ENCODE data around the gene ARFIP1. TPM values are rescaled to one million over a fixed set of nuclear protein-coding genes. Genes with fewer than 3 reads are reported as not detected.

Gene ARFIP1
- total RNA-seq, 3 donors from 2014 or later (not counting 1 experiment from before 2014, with no cell fraction given) = 13.7 to 20.6 (median 14.6) TPM

DNA sequence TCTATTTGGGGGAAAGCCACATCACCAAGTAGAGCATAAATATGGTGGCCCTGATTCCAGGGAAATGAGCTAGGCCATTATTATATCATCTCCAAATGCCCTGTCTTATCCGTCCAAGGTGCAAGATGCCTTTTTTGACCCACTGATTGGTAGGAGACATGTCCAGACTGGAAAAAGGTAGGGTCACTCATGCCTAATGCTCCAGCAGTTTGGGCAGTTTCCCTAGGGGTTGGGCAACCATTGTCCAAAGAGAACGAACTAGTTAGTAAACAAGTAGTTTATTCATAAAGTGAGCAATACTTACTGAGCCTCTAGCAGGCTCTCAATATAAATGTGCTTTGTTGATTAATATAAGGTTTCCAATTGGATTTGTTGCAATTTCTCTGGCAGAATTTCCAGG is 162.6 kb downstream of the ARFIP1 start:
- no peak overlapping the region for H3K4me3 ChIP-seq (ENCODE audit: low read length)
- no peaks in the 10 kb centered on the region for H3K9me3 Mint-ChIP-seq
- H3K27ac ChIP-seq (ENCODE audit: low read length) = no peak overlapping the region
- peaks cover 24 to 25% of the 10 kb centered on the region in 2 donors for H3K27me3 Mint-ChIP-seq (ENCODE audit: low read depth in 2 of 2)
- peaks cover 6 to 11% of the 10 kb centered on the region in 2 donors for H3K4me1 Mint-ChIP-seq
- H3K4me3 Mint-ChIP-seq = no peak overlapping the region
- no peaks in the 10 kb centered on the region for H3K36me3 ChIP-seq (ENCODE audit: control insufficient read depth, insufficient read depth, low read length)
- intact Hi-C loops (cut with micrococcal nuclease) = no loop called here
- no peak for DNase-seq
- TF ChIP-seq, protein P1, sequence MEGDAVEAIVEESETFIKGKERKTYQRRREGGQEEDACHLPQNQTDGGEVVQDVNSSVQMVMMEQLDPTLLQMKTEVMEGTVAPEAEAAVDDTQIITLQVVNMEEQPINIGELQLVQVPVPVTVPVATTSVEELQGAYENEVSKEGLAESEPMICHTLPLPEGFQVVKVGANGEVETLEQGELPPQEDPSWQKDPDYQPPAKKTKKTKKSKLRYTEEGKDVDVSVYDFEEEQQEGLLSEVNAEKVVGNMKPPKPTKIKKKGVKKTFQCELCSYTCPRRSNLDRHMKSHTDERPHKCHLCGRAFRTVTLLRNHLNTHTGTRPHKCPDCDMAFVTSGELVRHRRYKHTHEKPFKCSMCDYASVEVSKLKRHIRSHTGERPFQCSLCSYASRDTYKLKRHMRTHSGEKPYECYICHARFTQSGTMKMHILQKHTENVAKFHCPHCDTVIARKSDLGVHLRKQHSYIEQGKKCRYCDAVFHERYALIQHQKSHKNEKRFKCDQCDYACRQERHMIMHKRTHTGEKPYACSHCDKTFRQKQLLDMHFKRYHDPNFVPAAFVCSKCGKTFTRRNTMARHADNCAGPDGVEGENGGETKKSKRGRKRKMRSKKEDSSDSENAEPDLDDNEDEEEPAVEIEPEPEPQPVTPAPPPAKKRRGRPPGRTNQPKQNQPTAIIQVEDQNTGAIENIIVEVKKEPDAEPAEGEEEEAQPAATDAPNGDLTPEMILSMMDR (IDR thresholded peaks at IDR 0.05) = no peak
- H3K27me3 ChIP-seq (ENCODE audit: control insufficient read depth, insufficient read depth, low read length) = peaks cover 24% of the 10 kb centered on the region
- H3K27ac Mint-ChIP-seq = no peak overlapping the region
- no peaks in the 10 kb centered on the region for H3K36me3 Mint-ChIP-seq
- H3K9me3 ChIP-seq (ENCODE audit: control insufficient read depth, insufficient read depth, low read length) = no peaks in the 10 kb centered on the region
- peaks cover 12% of the 10 kb centered on the region for H3K4me1 ChIP-seq (ENCODE audit: control insufficient read depth, insufficient read depth, low read length)
- WGBS (ENCODE audit: insufficient coverage) = 97% methylated on average over 2 of the region's 2 CpGs
- no peak for ATAC-seq

DNA sequence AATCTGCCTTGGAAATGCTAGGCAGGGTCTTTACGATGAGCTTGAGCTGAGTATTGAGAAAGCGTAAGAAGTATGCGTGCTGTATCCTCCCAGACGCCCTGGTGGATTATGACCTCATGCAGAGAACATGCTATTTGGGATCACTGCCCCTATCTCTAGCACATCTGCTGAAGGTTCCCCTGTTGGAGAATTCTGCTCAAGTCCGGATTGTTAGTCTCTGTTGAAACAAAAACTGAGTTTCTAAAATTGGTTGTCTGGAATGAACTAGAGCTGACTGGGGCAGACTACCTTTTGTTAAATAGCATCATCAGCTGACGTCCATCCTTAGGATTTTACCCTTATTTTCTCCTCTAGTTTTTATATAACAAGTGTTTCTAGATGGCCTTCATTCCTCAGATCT is 163.9 kb downstream of the ARFIP1 start:
- ATAC-seq (no peak), DNase-seq (no peak)
- Histone ChIP-seq H3K4me1 (ENCODE audit: control insufficient read depth, insufficient read depth, low read length) (peaks cover 2% of the 10 kb centered on the region), H3K27me3 (ENCODE audit: control insufficient read depth, insufficient read depth, low read length) (peaks cover 18% of the 10 kb centered on the region), H3K27ac (ENCODE audit: low read length) (no peak overlapping the region), H3K4me3 (ENCODE audit: low read length) (no peak overlapping the region), H3K36me3 (ENCODE audit: control insufficient read depth, insufficient read depth, low read length) (no peaks in the 10 kb centered on the region), H3K9me3 (ENCODE audit: control insufficient read depth, insufficient read depth, low read length) (no peaks in the 10 kb centered on the region)
- H3K36me3 Mint-ChIP-seq = no peaks in the 10 kb centered on the region
- H3K27me3 Mint-ChIP-seq (ENCODE audit: low read depth in 2 of 2) = peaks cover 17 to 19% of the 10 kb centered on the region in 2 donors
- peaks cover 0 to 1% of the 10 kb centered on the region in 2 donors for H3K4me1 Mint-ChIP-seq
- no peak overlapping the region for H3K4me3 Mint-ChIP-seq
- no peaks in the 10 kb centered on the region for H3K9me3 Mint-ChIP-seq
- no peak overlapping the region for H3K27ac Mint-ChIP-seq
- WGBS (ENCODE audit: insufficient coverage) = 90% methylated on average over 6 of the region's 6 CpGs
- intact Hi-C loops (cut with micrococcal nuclease) = no loop called here
- TF ChIP-seq, protein P1 (IDR thresholded peaks at IDR 0.05) = no peak

DNA sequence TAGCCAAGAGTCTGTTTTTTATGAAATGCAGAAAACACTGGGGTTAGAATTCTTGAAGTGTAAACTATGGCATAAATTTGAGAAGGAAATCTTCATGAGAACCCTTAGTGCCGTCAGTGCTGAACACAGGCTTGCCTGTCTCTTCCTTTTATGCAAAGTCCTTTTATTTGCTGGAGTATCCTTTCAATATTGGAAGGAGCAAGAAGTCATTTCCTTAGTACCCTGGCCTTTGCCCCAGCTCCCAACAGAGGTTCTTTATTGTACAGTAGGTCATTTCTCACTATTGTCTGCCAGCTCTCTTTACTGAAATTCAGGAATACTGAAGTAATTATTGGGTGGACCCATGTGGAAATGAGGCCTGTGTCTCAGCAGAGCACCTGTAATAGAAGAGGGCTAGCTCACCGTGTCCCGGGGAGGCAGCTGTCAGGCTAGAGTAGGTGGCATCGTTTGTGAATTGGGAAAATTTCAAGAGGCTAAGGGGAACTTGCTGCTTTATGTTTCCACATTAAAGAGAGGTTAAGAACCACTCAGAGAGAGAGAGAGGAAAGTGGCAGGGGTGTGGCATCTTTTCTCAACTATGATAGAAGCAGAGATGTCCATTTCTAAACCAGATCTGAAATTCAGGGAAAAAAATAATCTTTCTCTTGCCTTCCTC is 165.0 kb downstream of the ARFIP1 start:
- no peaks in the 10 kb centered on the region for H3K9me3 Mint-ChIP-seq
- no peak for ATAC-seq
- no peak overlapping the region for H3K4me3 Mint-ChIP-seq
- DNase-seq = no peak
- Histone ChIP-seq H3K4me1 (ENCODE audit: control insufficient read depth, insufficient read depth, low read length) (no peaks in the 10 kb centered on the region), H3K9me3 (ENCODE audit: control insufficient read depth, insufficient read depth, low read length) (no peaks in the 10 kb centered on the region), H3K27ac (ENCODE audit: low read length) (no peak overlapping the region), H3K36me3 (ENCODE audit: control insufficient read depth, insufficient read depth, low read length) (no peaks in the 10 kb centered on the region), H3K4me3 (ENCODE audit: low read length) (no peak overlapping the region), H3K27me3 (ENCODE audit: control insufficient read depth, insufficient read depth, low read length) (peaks cover 9% of the 10 kb centered on the region)
- H3K36me3 Mint-ChIP-seq = no peaks in the 10 kb centered on the region
- WGBS (ENCODE audit: insufficient coverage) = 58% methylated on average over 4 of the region's 4 CpGs
- H3K4me1 Mint-ChIP-seq = no peaks in the 10 kb centered on the region
- TF ChIP-seq, protein P1 (IDR thresholded peaks at IDR 0.05) = no peak
- intact Hi-C loops (cut with micrococcal nuclease) = no loop called here
- no peak overlapping the region for H3K27ac Mint-ChIP-seq
- peaks cover 8 to 11% of the 10 kb centered on the region in 2 donors for H3K27me3 Mint-ChIP-seq (ENCODE audit: low read depth in 2 of 2)

DNA sequence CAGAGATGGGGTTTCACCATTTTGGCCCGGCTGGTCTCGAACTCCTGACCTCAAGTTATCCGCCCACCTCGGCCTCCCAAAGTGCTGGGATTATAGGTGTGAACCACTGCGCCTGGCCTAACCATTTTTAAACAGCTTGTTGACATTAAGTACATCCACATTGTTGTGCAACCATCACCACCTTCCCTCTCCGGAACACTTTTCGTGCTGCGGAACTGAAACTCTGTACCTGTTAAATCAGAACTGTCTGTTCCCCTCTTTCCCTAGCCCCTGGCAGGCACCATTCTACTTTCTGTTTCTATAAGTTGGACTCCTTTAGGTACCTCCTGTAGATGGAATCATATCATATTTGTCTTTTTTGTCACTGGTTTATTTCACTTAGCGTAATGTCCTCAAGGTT is 165.9 kb downstream of the ARFIP1 start:
- DNase-seq (no peak), ATAC-seq (no peak)
- Mint-ChIP-seq H3K9me3 (no peaks in the 10 kb centered on the region), H3K36me3 (no peaks in the 10 kb centered on the region), H3K4me3 (no peak overlapping the region), H3K27ac (no peak overlapping the region), H3K4me1 (no peaks in the 10 kb centered on the region), H3K27me3 (ENCODE audit: low read depth in 2 of 2) (peaks cover 0 to 6% of the 10 kb centered on the region in 2 donors)
- Histone ChIP-seq H3K4me1 (ENCODE audit: control insufficient read depth, insufficient read depth, low read length) (no peaks in the 10 kb centered on the region), H3K36me3 (ENCODE audit: control insufficient read depth, insufficient read depth, low read length) (no peaks in the 10 kb centered on the region), H3K9me3 (ENCODE audit: control insufficient read depth, insufficient read depth, low read length) (no peaks in the 10 kb centered on the region), H3K27me3 (ENCODE audit: control insufficient read depth, insufficient read depth, low read length) (peaks cover 2% of the 10 kb centered on the region), H3K27ac (ENCODE audit: low read length) (no peak overlapping the region), H3K4me3 (ENCODE audit: low read length) (no peak overlapping the region)
- TF ChIP-seq, protein P1 (IDR thresholded peaks at IDR 0.05) = no peak
- intact Hi-C loops (cut with micrococcal nuclease) = no loop called here
- WGBS (ENCODE audit: insufficient coverage) = 90% methylated on average over 9 of the region's 9 CpGs

All from natural killer cell (primary cell).